ENCODE results near the gene RIN2.
"Not testable (repeated sequence)": the region's sequence is repeated elsewhere in the genome, so short reads cannot be mapped to it uniquely, and the experiment has no call there.

RIN2 gene

GRCh38 chr20:19786311-19786710 is 28.3 kb downstream of the RIN2 start:
- DNase-seq: peak in 2 of 56 donors; percentile 13 to 31

- DNase-seq: no peak
Measured at GRCh38 chr20:19787366-19787765, 29.3 kb downstream of the RIN2 start.

GRCh38 chr20:19789009-19789408 is 31.0 kb downstream of the RIN2 start:
- no peak for DNase-seq

- no peak for DNase-seq
Measured at GRCh38 chr20:19789446-19789845, 31.4 kb downstream of the RIN2 start.

GRCh38 chr20:19791887-19792286 is 33.8 kb downstream of the RIN2 start:
- DNase-seq: no peak

- no peak for DNase-seq
Measured at GRCh38 chr20:19793716-19794115, 35.7 kb downstream of the RIN2 start.

GRCh38 chr20:19794941-19795340 is 36.9 kb downstream of the RIN2 start:
- no peak for DNase-seq

- DNase-seq: no peak
Measured at GRCh38 chr20:19799325-19799724, 41.3 kb downstream of the RIN2 start.

GRCh38 chr20:19802099-19802491 is 44.0 kb downstream of the RIN2 start:
- DNase-seq: no peak

GRCh38 chr20:19802492-19803158 is 44.6 kb downstream of the RIN2 start:
- DNase-seq: no peak

GRCh38 chr20:19806276-19806675 is 48.2 kb downstream of the RIN2 start:
- not testable (repeated sequence) for DNase-seq

- DNase-seq: no peak
Measured at GRCh38 chr20:19806806-19807190, 48.7 kb downstream of the RIN2 start.

GRCh38 chr20:19807191-19807945 is 49.3 kb downstream of the RIN2 start:
- DNase-seq: no peak

All from amygdala (tissue), 56 donors.